GM13976 (cell line): ENCODE measurements around the gene CCDC200.
"Not testable (repeated sequence)": the region's sequence is repeated elsewhere in the genome, so short reads cannot be mapped to it uniquely, and the experiment has no call there.

ENCODE experiments used
- DNase-seq: peaks from one replicate; pipeline ENCODE4 v3.0.0; 2012; ENCODE audit warnings: low spot score
- in situ Hi-C: fragments of 300-500 bp; cut with MboI; formaldehyde crosslinking; loops from one replicate; pipeline ENCODE4 v1.12.0; 2022; ENCODE audit warnings: low sequenced_read_pairs, mixed read lengths, inconsistent platforms; ENCODE audit not compliant: unreplicated experiment
- TF ChIP-seq, protein P1 (sequence below): IDR thresholded peaks from 2 replicates; pipeline ENCODE4 v1.5.1; 2012; ENCODE audit warnings: borderline replicate concordance, mild to moderate bottlenecking; ENCODE audit not compliant: insufficient read depth; ENCODE audit errors: extremely low read depth, missing control alignments, control extremely low read depth

Gene CCDC200

DNA sequence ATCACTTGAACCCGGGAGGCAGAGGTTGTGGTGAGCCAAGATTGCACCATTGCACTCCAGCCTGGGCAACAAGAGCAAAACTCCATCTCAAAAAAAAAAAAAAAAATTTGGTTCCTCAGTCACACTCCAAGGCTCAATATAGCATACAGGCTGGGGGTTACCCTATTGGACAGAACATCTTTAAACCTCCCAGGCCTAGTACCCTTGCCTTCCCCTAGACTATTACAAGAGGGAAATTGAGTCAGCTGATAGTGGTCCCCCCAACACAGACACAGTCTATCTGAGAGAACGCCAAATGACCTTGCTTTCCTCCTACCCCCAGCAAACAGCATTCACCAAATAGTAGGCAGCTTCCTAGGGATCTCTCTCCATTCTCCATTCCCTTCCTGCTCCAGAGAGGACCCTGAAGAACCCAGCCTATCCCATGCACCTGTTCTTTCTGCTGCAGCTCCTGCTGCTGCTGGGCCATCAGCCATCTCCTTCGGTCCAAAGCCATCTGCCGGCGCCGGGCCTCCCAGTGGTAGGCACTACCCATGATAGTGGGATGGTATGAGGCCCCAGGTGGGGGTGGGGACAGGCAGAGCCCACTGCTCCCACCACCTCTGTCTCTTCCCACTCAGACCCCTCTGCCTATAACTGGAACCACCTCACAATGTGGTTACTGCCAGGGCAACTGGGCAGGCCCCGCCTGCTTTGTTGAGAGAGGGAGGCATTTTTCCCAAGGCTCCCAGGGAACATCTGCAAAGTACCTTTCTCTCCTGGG is at the start of gene CCDC200:
Gene CCDC200 (minus strand): TSS at position 604 of the 763 bp plus-strand sequence. CDS start 69 bp downstream, at position 535.
- DNase-seq, in situ Hi-C loops: not testable (repeated sequence)

DNA sequence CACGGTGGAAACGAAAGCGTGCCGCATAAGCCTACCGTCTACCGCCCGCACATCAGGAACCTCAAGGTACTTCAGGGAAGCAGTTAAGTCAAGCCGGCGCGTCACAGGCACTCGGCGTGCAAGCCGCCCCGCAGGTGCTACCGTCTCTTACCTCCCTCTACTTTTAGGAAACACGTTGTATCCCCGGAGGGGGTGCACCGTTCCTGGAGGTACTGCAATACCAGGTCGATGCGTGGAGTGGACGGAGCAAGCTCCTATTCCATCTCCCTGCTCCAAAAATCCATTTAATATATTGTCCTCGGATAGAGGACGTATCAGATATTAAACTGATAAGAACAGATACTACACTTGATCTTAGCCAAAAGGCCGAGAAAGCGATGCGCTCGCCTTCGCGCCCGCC is 44.5 kb upstream of the CCDC200 start:
- DNase-seq, in situ Hi-C loops: not testable (repeated sequence)

DNA sequence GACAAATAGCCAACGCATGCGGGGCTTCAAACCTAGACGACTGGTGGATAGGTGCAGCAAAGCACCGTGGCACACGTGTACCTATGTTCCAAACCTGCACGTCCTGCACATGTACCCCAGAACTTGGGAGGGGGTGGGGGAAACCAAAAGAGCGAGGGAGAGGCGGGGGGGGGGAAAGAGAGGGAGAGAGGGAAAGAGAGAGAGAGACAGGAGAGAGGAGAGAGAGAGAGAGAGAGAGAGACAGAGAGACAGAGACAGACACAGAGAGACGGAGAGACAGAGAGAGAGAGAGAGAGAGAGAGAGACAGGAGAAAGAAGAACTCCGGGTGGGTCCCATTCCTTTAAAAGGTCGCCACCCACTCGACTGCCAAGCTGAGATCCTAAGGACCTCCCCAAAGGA is 44.1 kb upstream of the CCDC200 start:
- in situ Hi-C loops, DNase-seq: not testable (repeated sequence)

DNA sequence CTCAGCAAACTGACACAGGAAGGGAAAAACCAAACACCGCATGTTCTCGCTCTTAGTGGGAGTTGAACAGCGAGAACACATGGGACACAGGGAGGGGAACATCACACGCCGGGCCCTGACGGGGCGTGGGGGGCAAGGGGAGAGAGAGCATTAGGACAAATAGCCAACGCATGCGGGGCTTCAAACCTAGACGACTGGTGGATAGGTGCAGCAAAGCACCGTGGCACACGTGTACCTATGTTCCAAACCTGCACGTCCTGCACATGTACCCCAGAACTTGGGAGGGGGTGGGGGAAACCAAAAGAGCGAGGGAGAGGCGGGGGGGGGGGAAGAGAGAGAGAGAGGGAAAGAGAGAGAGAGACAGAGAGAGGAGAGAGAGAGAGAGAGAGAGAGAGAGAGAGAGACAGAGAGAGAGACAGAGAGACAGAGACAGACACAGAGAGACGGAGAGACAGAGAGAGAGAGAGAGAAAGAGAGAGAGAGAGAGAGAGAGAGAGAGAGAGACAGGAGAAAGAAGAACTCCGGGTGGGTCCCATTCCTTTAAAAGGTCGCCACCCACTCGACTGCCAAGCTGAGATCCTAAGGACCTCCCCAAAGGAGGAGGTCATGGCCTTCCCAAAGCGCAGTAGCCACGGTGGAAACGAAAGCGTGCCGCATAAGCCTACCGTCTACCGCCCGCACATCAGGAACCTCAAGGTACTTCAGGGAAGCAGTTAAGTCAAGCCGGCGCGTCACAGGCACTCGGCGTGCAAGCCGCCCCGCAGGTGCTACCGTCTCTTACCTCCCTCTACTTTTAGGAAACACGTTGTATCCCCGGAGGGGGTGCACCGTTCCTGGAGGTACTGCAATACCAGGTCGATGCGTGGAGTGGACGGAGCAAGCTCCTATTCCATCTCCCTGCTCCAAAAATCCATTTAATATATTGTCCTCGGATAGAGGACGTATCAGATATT is 42.4 kb upstream of the CCDC200 start:
- DNase-seq, in situ Hi-C loops: not testable (repeated sequence)

DNA sequence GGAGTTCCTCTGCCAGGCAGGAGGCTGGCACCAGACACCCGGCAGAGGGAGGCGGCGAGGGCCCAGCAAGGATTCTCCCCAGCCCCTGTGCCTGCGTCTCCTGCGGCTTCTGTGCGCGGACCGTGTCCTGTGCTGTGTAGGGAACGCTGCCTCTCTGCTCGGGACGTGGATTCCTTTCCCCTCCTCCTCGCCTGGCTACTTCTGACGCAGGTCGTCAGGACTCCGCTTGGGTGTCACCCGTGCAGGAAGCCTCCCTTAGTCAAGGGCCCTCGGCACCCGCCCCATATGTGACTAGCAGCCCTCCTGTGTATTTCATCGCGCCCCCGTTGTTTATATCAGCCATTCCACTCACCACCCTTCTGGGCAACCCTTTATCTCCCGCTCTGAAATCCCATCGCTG is 18.0 kb upstream of the CCDC200 start:
- in situ Hi-C loops, DNase-seq: not testable (repeated sequence)

DNA sequence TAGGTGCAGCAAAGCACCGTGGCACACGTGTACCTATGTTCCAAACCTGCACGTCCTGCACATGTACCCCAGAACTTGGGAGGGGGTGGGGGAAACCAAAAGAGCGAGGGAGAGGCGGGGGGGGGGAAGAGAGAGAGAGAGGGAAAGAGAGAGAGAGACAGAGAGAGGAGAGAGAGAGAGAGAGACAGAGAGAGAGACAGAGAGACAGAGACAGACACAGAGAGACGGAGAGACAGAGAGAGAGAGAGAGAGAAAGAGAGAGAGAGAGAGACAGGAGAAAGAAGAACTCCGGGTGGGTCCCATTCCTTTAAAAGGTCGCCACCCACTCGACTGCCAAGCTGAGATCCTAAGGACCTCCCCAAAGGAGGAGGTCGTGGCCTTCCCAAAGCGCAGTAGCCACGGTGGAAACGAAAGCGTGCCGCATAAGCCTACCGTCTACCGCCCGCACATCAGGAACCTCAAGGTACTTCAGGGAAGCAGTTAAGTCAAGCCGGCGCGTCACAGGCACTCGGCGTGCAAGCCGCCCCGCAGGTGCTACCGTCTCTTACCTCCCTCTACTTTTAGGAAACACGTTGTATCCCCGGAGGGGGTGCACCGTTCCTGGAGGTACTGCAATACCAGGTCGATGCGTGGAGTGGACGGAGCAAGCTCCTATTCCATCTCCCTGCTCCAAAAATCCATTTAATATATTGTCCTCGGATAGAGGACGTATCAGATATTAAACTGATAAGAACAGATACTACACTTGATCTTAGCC is 12.4 kb upstream of the CCDC200 start:
- DNase-seq, in situ Hi-C loops: not testable (repeated sequence)

DNA sequence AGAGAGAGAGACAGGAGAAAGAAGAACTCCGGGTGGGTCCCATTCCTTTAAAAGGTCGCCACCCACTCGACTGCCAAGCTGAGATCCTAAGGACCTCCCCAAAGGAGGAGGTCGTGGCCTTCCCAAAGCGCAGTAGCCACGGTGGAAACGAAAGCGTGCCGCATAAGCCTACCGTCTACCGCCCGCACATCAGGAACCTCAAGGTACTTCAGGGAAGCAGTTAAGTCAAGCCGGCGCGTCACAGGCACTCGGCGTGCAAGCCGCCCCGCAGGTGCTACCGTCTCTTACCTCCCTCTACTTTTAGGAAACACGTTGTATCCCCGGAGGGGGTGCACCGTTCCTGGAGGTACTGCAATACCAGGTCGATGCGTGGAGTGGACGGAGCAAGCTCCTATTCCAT is 11.2 kb upstream of the CCDC200 start:
- DNase-seq, in situ Hi-C loops: not testable (repeated sequence)

DNA sequence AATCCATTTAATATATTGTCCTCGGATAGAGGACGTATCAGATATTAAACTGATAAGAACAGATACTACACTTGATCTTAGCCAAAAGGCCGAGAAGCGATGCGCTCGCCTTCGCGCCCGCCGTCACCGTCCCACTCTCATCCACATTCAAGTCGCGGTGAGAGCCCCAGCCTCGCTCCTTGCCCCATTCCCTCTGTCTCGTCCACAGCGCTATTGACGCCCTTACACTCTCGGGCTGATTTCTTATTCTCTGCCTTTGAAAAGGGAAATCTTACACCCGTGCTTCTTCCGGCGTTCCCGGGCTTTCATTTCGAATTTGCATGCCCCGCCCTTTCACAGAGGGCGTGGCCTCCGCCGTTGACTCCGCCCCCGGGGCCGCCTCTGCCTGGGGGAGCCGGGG is 5.5 kb upstream of the CCDC200 start, which contains the start of gene RNU2-1:
Gene RNU2-1 (minus strand): TSS at position 101 of the 400 bp plus-strand sequence.
- in situ Hi-C loops, DNase-seq: not testable (repeated sequence)

DNA sequence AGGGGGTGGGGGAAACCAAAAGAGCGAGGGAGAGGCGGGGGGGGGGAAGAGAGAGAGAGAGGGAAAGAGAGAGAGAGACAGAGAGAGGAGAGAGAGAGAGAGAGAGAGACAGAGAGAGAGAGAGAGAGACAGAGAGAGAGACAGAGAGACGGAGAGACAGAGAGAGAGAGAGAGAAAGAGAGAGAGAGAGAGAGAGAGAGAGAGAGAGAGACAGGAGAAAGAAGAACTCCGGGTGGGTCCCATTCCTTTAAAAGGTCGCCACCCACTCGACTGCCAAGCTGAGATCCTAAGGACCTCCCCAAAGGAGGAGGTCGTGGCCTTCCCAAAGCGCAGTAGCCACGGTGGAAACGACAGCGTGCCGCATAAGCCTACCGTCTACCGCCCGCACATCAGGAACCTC is 4.8 kb upstream of the CCDC200 start:
- in situ Hi-C loops, DNase-seq: not testable (repeated sequence)

DNA sequence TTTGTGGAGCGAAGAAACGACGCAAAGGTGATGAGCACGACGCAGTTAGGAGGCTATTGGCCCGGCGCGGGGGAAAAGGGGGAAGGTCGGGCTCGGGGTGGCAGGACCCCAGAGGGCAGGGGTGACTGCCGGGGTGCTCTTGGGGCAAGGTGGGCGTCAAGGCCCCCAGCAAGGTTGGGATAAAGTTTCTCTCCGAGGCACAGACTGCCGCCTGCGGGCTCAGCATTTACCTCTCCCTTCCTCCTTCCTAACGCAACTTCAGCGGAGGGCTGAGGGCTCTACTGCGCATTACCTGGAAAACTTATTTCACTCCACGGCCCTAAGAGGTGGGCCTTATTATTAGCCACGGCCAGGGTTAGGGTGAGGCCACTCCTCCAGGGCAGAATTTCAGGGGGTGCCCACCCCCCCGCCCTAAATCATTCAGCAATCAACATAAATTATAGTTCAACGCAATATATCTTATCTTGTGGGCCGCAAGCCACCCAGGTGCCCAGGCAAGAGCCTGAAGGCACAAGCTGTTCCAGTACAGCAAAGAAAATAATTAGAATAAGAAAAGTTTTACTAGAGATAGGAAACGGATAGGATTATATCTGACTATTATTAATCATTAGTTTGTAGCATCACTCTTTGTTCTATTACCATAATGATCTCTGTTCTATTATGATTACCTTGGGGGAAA is 3.7 kb upstream of the CCDC200 start:
- in situ Hi-C loops, result not testable (repeated sequence)

DNA sequence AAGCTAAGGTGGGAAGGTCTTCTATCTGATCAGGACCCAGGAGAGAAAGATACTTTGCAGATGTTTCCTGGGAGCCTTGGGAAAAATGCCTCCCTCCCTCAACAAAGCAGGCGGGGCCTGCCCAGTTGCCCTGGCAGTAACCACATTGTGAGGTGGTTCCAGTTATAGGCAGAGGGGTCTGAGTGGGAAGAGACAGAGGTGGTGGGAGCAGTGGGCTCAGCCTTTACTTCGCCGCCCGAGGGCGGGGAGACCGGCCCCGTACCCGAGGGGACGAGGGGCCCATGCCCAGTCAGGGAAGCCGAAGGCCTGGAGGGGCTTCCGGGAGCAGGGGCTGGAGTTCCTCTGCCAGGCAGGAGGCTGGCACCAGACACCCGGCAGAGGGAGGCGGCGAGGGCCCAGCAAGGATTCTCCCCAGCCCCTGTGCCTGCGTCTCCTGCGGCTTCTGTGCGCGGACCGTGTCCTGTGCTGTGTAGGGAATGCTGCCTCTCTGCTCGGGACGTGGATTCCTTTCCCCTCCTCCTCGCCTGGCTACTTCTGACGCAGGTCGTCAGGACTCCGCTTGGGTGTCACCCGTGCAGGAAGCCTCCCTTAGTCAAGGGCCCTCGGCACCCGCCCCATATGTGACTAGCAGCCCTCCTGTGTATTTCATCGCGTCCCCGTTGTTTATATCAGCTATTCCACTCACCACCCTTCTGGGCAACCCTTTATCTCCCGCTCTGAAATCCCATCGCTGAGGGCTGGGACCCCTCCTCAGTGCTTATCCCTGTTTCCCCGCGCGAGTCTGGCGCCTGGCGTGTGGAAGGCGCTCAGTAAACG is 3.0 kb upstream of the CCDC200 start:
- in situ Hi-C loops, DNase-seq: not testable (repeated sequence)

More for the DNA sequence above, 3.7 kb upstream of the CCDC200 start:
- not testable (repeated sequence) for DNase-seq

DNA sequence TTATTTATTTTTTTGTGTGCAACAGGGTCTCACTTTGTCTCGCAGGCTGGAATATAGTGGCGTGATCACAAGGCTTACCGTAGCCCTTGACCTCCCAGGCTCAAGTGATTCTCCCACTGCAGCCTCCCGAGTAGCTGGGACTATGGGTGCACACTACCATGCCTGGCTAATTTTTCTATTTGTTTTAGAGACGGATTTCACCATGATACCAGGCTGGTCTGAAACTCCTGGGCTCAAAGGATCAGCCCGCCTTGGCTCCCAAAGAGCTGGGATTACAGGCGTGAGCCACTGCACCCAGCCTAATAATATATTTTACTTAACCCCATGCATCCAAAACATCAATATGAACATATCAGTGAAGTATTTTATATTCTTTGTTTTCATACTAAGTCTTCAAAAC is 2.0 kb downstream of the CCDC200 start:
- in situ Hi-C loops, result no loop called here
- DNase-seq, result no peak
- TF ChIP-seq, protein P1, sequence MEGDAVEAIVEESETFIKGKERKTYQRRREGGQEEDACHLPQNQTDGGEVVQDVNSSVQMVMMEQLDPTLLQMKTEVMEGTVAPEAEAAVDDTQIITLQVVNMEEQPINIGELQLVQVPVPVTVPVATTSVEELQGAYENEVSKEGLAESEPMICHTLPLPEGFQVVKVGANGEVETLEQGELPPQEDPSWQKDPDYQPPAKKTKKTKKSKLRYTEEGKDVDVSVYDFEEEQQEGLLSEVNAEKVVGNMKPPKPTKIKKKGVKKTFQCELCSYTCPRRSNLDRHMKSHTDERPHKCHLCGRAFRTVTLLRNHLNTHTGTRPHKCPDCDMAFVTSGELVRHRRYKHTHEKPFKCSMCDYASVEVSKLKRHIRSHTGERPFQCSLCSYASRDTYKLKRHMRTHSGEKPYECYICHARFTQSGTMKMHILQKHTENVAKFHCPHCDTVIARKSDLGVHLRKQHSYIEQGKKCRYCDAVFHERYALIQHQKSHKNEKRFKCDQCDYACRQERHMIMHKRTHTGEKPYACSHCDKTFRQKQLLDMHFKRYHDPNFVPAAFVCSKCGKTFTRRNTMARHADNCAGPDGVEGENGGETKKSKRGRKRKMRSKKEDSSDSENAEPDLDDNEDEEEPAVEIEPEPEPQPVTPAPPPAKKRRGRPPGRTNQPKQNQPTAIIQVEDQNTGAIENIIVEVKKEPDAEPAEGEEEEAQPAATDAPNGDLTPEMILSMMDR, result no peak
